ENCODE measurements around the gene WDR36. TPM values are rescaled to one million over a fixed set of nuclear protein-coding genes. Genes with fewer than 3 reads are reported as not detected.

Gene WDR36
- total and polyA plus RNA-seq, 2 of the 4 experiments (the other 2 are of a cell fraction): 11.9 to 87.8 TPM

DNA sequence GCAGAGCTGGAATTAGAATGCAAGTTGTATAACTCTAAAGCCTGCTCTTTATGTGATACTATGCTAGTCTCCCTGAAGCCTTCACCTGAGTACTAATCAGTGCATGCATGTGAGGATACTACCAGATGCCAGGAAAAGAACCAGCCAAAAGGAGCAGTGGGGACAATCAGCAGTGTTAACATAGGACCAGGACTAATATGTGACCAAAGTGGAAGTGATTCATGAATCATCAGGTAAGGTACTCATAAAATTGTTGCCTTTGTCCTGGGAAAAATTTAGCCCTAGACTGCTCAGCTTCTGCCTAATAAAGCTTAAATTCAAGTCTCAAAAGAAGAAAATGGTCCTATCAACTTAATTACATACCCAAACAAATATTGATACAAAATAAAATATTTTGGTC, 34.1 kb upstream of the WDR36 start:
- H3K4ac ChIP-seq (ENCODE audit: low read depth, low read length): no peak overlapping the region
- ChIA-PET CTCF (interaction anchor here (1.3 kb wide), 1 partner anchor 39 kb away, joined by 4 read pairs; no protein-coding TSS in a partner anchor), POLR2A (ENCODE audit: unreplicated experiment) (no interaction called here)
- no peaks in the 10 kb centered on the region for H4K20me1 ChIP-seq (ENCODE audit: insufficient read depth, low read length)
- no peak overlapping the region for H3K18ac ChIP-seq (ENCODE audit: low read depth, low read length)
- intact Hi-C loops (cut with micrococcal nuclease): no loop called here
- no peak overlapping the region for H3K4me2 ChIP-seq (ENCODE audit: low read depth, low read length)
- in situ Hi-C loops (cut with MboI; ENCODE audit: low sequenced_read_pairs): no loop called here
- H3K9ac ChIP-seq (ENCODE audit: low read depth, low read length): no peak overlapping the region
- no peak overlapping the region for H2AK9ac ChIP-seq (replicated peaks; ENCODE audit: low read depth, low read length, poor library complexity)
- no peaks in the 10 kb centered on the region for H3K4me1 ChIP-seq (ENCODE audit: control insufficient read depth, insufficient read depth, low read length)
- H2BK15ac ChIP-seq (ENCODE audit: low read depth, low read length): no peak overlapping the region
- no peaks in the 10 kb centered on the region for H3K36me3 ChIP-seq (ENCODE audit: control insufficient read depth, insufficient read depth, low read length)
- H3K27ac ChIP-seq (ENCODE audit: insufficient read depth, low read length): no peak overlapping the region
- H2AK5ac ChIP-seq (ENCODE audit: low read depth, low read length): no peak overlapping the region
- H2BK5ac ChIP-seq (ENCODE audit: low read depth, low read length, poor library complexity, severe bottlenecking): no peak overlapping the region
- H4K8ac ChIP-seq (ENCODE audit: low read depth in 2 of 2, low read length in 2 of 2): no peak overlapping the region
- no peaks in the 10 kb centered on the region for H3K27me3 ChIP-seq (ENCODE audit: control insufficient read depth, insufficient read depth, low read length)
- ATAC-seq (ENCODE audit: low read depth) (no peak), DNase-seq (no peak)
- no peak overlapping the region for H2BK20ac ChIP-seq (ENCODE audit: low read depth, low read length)
- H3K4me3 ChIP-seq (ENCODE audit: insufficient read depth, low read depth, low read length): no peak overlapping the region
- H4K91ac ChIP-seq (ENCODE audit: insufficient read depth, low read depth, low read length): no peak overlapping the region
- no peaks in the 10 kb centered on the region for H3K9me3 ChIP-seq (ENCODE audit: control insufficient read depth, insufficient read depth, low read length)
- H2AFZ ChIP-seq (replicated peaks; ENCODE audit: low read length, poor library complexity): no peak overlapping the region
- no peak overlapping the region for H3K56ac ChIP-seq (ENCODE audit: extremely low read depth, insufficient read depth, low read length)
- no peak overlapping the region for H2BK120ac ChIP-seq (ENCODE audit: low read depth, low read length)
- 0 out of 2 replicates have a peak overlapping the region, but pooled peaks have one; percentile 78 for H3K23ac ChIP-seq (ENCODE audit: low read depth, low read length)
- H3K14ac ChIP-seq (replicated peaks; ENCODE audit: low read depth, low read length): no peak overlapping the region
- no TSS peak for BruUV-seq (replicated peaks)
- TF ChIP-seq RCOR1 (IDR thresholded peaks at IDR 0.05; ENCODE audit: insufficient replicate concordance, low read length) (no peak), MXI1 (IDR thresholded peaks at IDR 0.05; ENCODE audit: borderline replicate concordance, low read depth, low read length) (no peak), ELK1 (IDR thresholded peaks at IDR 0.05; ENCODE audit: borderline replicate concordance, low read depth, low read length) (no peak), MAFK (IDR thresholded peaks at IDR 0.05; ENCODE audit: low read depth, low read length) (no peak), BHLHE40 (IDR thresholded peaks at IDR 0.05; ENCODE audit: low read depth, low read length) (no peak)
- H4K5ac ChIP-seq (ENCODE audit: low read depth, low read length): no peak overlapping the region
- H3K9me1 ChIP-seq (ENCODE audit: insufficient read depth, low read length): no peaks in the 10 kb centered on the region
- dilution Hi-C loops (cut with HindIII; ENCODE audit: low sequenced_read_pairs, unreplicated experiment): no loop called here
- no peaks in the 10 kb centered on the region for H3K79me1 ChIP-seq (ENCODE audit: low read depth in 1 of 2, low read length in 2 of 2)

All from IMR-90 (cell line).